Left cardiac atrium (tissue), 4 donors: ENCODE data around the gene PLPPR5. TPM values are rescaled to one million over a fixed set of nuclear protein-coding genes. Genes with fewer than 3 reads are reported as not detected.
"Not testable (repeated sequence)": the region's sequence is repeated elsewhere in the genome, so short reads cannot be mapped to it uniquely, and the experiment has no call there.

Experiments
- ATAC-seq, 2 donors: fragments of 200-7000 bp; cut with Tn5 transposase; one replicate each; pipeline ENCODE4 v1.9.1; 2020; ENCODE audit warnings: mild to moderate bottlenecking in 2 of 2, moderate library complexity in 2 of 2
- DNase-seq: peaks from one replicate; pipeline ENCODE4 v3.0.0-alpha.2; 2020
- intact Hi-C, 2 donors: fragments of 100-400 bp; cut with DNase I; formaldehyde crosslinking; loops; one replicate each; pipeline versions ENCODE4 v1.14.1 to v1.15.1; 2022 to 2023
- total RNA-seq, 2 donors: library from RNA; stranded (reverse); fragmentation: NEBNext Ultra II Directional; extraction: Animal tissue kit (Norgen Biotek cat#: 25700); gene quantifications; one replicate each; pipeline ENCODE4 v1.2.1, GENCODE V29; 2021
- donor health status: DM: no; HTN: yes; CAD: no.
- donor health status: DM: no; HTN: yes; CAD: no; lungs with severe emphysema.
- donor health status: DM: yes; HTN: yes; CAD: no.
- donor health status: Dilated cardiomyopathy.

Gene PLPPR5
- total RNA-seq, 2 donors from 2014 or later, result not detected

GRCh38 chr1:98881234-98881633, 123.4 kb downstream of the PLPPR5 start:
- DNase-seq, result not testable (repeated sequence)

DNA sequence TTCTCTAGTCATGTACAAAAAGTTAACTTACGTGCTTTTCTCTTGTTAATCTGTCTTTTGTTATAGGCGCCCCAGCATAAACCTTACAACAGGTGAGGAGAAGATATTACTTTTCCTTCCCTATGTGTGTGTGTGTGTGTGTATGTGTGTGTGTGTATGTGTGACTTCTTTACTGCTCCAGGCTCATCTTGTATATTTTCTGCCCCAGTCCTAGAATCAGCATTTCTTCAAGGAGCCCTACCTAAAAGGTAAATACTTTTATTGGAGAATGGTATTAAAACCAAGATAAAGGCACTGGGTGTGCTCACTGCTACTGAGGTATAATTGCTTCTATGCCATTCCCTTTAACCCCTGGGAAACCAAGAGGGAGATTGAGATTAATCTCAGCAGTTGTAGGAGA, 129.8 kb downstream of the PLPPR5 start:
- intact Hi-C loops, result no loop called here
- DNase-seq (no peak), ATAC-seq (no peak)

More at GRCh38 chr1:98881234-98881633, 123.4 kb downstream of the PLPPR5 start:
- ATAC-seq, intact Hi-C loops: not testable (repeated sequence)

- ATAC-seq (peak in 1 of 2 donors; percentile 68), DNase-seq (no peak)
- intact Hi-C loops, result no loop called here
These were observed 133.4 kb downstream of the PLPPR5 start for GRCh38 chr1:98870959-98871903.

GRCh38 chr1:98865796-98866195, 138.9 kb downstream of the PLPPR5 start:
- ATAC-seq (no peak), DNase-seq (no peak)
- intact Hi-C loops, result no loop called here

GRCh38 chr1:98860329-98860728, 144.3 kb downstream of the PLPPR5 start:
- DNase-seq (no peak), ATAC-seq (no peak)
- intact Hi-C loops, result no loop called here

DNA sequence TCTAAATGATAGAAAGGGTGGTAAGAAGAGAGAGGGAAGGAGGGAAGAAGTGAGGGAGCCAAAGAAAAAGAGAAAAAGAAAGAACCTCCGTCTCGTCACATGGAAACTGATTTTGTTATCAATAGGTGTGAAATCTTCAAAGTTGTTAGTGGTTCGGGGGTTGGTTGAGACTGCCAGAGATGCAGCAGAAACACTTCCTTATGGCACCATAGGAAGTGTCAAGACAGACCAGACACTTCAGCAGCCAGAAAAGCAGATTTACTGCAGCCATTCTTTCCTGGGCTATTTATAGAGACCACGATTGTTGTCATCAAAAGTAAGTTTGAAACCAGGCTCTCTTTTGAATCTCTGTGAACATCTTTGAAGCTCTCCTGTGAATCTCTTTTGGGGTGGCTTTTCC, 150.5 kb downstream of the PLPPR5 start:
- no peak for DNase-seq
- intact Hi-C loops, result no loop called here
- no peak for ATAC-seq

- intact Hi-C loops, result no loop called here
- no peak for DNase-seq
- ATAC-seq, result no peak
These were observed 154.6 kb downstream of the PLPPR5 start for GRCh38 chr1:98849969-98850636.

DNA sequence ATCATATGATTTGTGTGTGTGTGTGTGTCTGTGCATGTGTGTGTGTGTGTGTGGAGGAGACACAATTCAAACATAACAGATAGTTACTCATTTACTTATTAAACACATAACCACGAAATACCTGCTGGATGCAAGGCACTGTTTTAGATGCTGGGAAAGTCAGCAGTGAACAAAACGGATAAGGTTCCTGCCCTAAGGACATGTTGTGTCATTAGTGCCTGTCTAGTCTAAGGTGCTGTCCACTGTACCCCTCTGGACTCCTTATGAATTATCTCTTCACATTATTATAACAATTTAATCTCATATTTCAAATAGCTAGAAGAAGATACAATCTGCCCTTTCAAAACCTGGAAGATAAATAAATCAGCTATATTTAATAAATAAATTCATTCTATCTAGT, 162.4 kb downstream of the PLPPR5 start:
- intact Hi-C loops, result no loop called here
- ATAC-seq (no peak), DNase-seq (no peak)
